Lower lobe of right lung (tissue), 2 donors: ENCODE measurements around the gene PIGU. TPM values are rescaled to one million over a fixed set of nuclear protein-coding genes. Genes with fewer than 3 reads are reported as not detected.
"Not testable (repeated sequence)": the region's sequence is repeated elsewhere in the genome, so short reads cannot be mapped to it uniquely, and the experiment has no call there.

ENCODE experiments used
- ATAC-seq, 2 donors: fragments of 200-7000 bp; cut with Tn5 transposase; one replicate each; pipeline ENCODE4 v1.9.1; 2020 to 2022; ENCODE audit warnings: mild to moderate bottlenecking in 2 of 2, moderate library complexity in 2 of 2
- DNase-seq: peaks from one replicate; pipeline ENCODE4 v3.0.0-alpha.2; 2020
- H3K27ac ChIP-seq: fragments of 200-600 bp; one replicate; pipeline ENCODE4 v1.8.0; 2022
- H3K27me3 ChIP-seq: fragments of 200-600 bp; one replicate; pipeline ENCODE4 v1.8.0; 2022; ENCODE audit warnings: low read depth
- H3K36me3 ChIP-seq: fragments of 200-600 bp; one replicate; pipeline ENCODE4 v1.8.0; 2022; ENCODE audit warnings: mild to moderate bottlenecking
- H3K4me1 ChIP-seq: fragments of 200-600 bp; one replicate; pipeline ENCODE4 v1.8.0; 2022
- H3K4me3 ChIP-seq: fragments of 200-600 bp; one replicate; pipeline ENCODE4 v1.8.0; 2022; ENCODE audit warnings: mild to moderate bottlenecking
- H3K9me3 ChIP-seq: fragments of 200-600 bp; one replicate; pipeline ENCODE4 v1.8.0; 2022
- CTCF ChIP-seq: fragments of 200-600 bp; IDR thresholded peaks from one replicate; pipeline ENCODE4 v1.8.0; 2022; ENCODE audit warnings: antibody characterized with exemption, mild to moderate bottlenecking
- intact Hi-C: fragments of 100-400 bp; cut with DNase I; formaldehyde crosslinking; loops from one replicate; pipeline ENCODE4 v1.11.0; 2022
- total RNA-seq: library from RNA; stranded (reverse); fragmentation: NEBNext Ultra II Directional; extraction: Animal tissue kit (Norgen Biotek cat#: 25700); gene quantifications from one replicate; pipeline ENCODE4 v1.2.1, GENCODE V29; 2021
- donor health status: DM: no; HTN: yes; CAD: no; lungs with severe emphysema.

The PIGU gene
- total RNA-seq, 1 donor from 2014 or later: 13.8 TPM

GRCh38 chr20:34675561-34675960, 1.3 kb downstream of the PIGU start:
- no peaks in the 10 kb centered on the region for H3K9me3 ChIP-seq
- no peak overlapping the region for H3K27ac ChIP-seq
- TF ChIP-seq CTCF: no peak
- intact Hi-C loops: no loop called here
- ATAC-seq (no peak), DNase-seq (no peak)
- no peaks in the 10 kb centered on the region for H3K36me3 ChIP-seq
- no peaks in the 10 kb centered on the region for H3K27me3 ChIP-seq
- peaks cover 17% of the 10 kb centered on the region for H3K4me1 ChIP-seq
- no peak overlapping the region for H3K4me3 ChIP-seq

- H3K27me3 ChIP-seq: no peaks in the 10 kb centered on the region
- no peaks in the 10 kb centered on the region for H3K36me3 ChIP-seq
- TF ChIP-seq CTCF: no peak
- peaks cover 17% of the 10 kb centered on the region for H3K4me1 ChIP-seq
- no peaks in the 10 kb centered on the region for H3K9me3 ChIP-seq
- intact Hi-C loops: no loop called here
- no peak overlapping the region for H3K4me3 ChIP-seq
- ATAC-seq (no peak), DNase-seq (no peak)
- no peak overlapping the region for H3K27ac ChIP-seq
Measured at GRCh38 chr20:34673412-34673811, 3.5 kb downstream of the PIGU start.

- TF ChIP-seq CTCF: no peak
- ATAC-seq (no peak), DNase-seq (no peak)
- Histone ChIP-seq H3K27me3 (no peaks in the 10 kb centered on the region), H3K4me1 (no peaks in the 10 kb centered on the region), H3K36me3 (no peaks in the 10 kb centered on the region), H3K27ac (no peak overlapping the region), H3K9me3 (no peaks in the 10 kb centered on the region), H3K4me3 (no peak overlapping the region)
- intact Hi-C loops: no loop called here
Measured at GRCh38 chr20:34669094-34669493, 7.8 kb downstream of the PIGU start.

GRCh38 chr20:34664751-34665150, 12.1 kb downstream of the PIGU start:
- H3K36me3 ChIP-seq, intact Hi-C loops, H3K9me3 ChIP-seq, DNase-seq, ATAC-seq, H3K4me1 ChIP-seq, H3K4me3 ChIP-seq, H3K27ac ChIP-seq, H3K27me3 ChIP-seq: not testable (repeated sequence)

GRCh38 chr20:34663213-34663943, 13.5 kb downstream of the PIGU start:
- DNase-seq: no peak
- no peak overlapping the region for H3K27ac ChIP-seq

GRCh38 chr20:34661811-34662210, 15.1 kb downstream of the PIGU start:
- H3K9me3 ChIP-seq, H3K27ac ChIP-seq, H3K4me1 ChIP-seq, intact Hi-C loops, DNase-seq, H3K36me3 ChIP-seq, ATAC-seq, H3K4me3 ChIP-seq, H3K27me3 ChIP-seq: not testable (repeated sequence)

More at GRCh38 chr20:34663213-34663943, 13.5 kb downstream of the PIGU start:
- H3K4me3 ChIP-seq: no peak overlapping the region
- no peaks in the 10 kb centered on the region for H3K9me3 ChIP-seq
- no peaks in the 10 kb centered on the region for H3K4me1 ChIP-seq
- ATAC-seq: no peak
- intact Hi-C loops: no loop called here
- no peaks in the 10 kb centered on the region for H3K36me3 ChIP-seq
- no peaks in the 10 kb centered on the region for H3K27me3 ChIP-seq
- no peak for TF ChIP-seq CTCF

GRCh38 chr20:34658654-34659053, 18.2 kb downstream of the PIGU start:
- H3K36me3 ChIP-seq, H3K4me1 ChIP-seq, H3K27me3 ChIP-seq, H3K4me3 ChIP-seq, intact Hi-C loops, DNase-seq, H3K9me3 ChIP-seq, ATAC-seq, H3K27ac ChIP-seq: not testable (repeated sequence)
